Activated gamma-delta T cell treated with anti-CD3 and anti-CD28 coated beads, Interleukin-2, amount 50 U/mL, for 16 hours (primary cell): ENCODE data around the gene TTC34.

ENCODE experiments used
- DNase-seq: peaks from one replicate; pipeline ENCODE4 v3.0.0-alpha.2; 2020; ENCODE audit warnings: low read depth

Gene TTC34

GRCh38 chr1:2801535-2802291 is at the start of gene TTC34:
TSS of gene TTC34 (minus strand) at chr1:2801693. CDS start at chr1:2800827, 866 bp downstream.
- DNase-seq: no peak

GRCh38 chr1:2850502-2850901 is 49.0 kb upstream of the TTC34 start:
- no peak for DNase-seq

- DNase-seq: no peak
Measured at GRCh38 chr1:2848006-2848670, 46.6 kb upstream of the TTC34 start.

- no peak for DNase-seq
Measured at GRCh38 chr1:2847086-2847985, 45.8 kb upstream of the TTC34 start.

DNA sequence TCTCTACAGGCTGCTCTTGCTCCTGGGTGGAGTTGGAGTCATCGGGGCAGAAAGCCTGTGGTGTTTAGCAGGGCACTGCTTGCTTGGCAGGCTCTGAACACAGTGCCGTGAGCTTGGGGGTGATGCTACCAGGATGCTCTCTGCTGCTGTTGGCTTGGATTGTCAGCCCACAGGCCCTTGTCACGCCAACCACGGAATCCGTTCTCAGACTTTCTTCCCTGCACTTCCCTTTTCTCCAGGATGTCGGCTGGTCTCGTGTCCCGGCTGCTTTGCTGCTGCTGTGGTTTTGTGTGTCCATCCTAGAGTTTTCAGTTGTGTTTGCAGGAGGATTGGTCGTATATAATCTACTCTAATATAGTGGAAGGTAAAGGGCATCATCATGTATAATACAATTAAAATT is 44.4 kb upstream of the TTC34 start:
- DNase-seq: no peak

- peak; percentile 46 for DNase-seq
Measured at GRCh38 chr1:2840036-2840809, 38.7 kb upstream of the TTC34 start.

- DNase-seq: no peak
Measured at GRCh38 chr1:2837823-2838222, 36.3 kb upstream of the TTC34 start.

DNA sequence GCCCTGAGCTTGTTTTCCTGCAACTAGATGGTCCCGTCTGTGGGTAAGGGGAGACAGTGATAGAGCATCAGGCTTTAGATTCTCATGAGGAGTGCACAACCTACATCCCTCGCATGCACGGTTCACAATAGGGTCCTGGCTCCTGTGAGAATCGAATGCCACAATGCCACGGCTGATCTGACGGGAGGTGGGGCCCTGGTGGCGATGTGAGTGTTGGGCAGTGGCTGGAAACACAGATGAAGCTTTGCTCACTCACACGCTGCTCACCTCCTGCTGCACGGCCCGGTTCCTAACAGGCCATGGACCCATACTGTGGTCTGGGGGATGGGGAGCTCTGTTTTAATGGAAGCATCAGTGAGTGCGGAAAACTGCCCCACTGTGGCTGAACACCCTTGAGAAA is 35.8 kb upstream of the TTC34 start:
- DNase-seq: no peak

GRCh38 chr1:2836333-2836970 is 35.0 kb upstream of the TTC34 start:
- no peak for DNase-seq

DNA sequence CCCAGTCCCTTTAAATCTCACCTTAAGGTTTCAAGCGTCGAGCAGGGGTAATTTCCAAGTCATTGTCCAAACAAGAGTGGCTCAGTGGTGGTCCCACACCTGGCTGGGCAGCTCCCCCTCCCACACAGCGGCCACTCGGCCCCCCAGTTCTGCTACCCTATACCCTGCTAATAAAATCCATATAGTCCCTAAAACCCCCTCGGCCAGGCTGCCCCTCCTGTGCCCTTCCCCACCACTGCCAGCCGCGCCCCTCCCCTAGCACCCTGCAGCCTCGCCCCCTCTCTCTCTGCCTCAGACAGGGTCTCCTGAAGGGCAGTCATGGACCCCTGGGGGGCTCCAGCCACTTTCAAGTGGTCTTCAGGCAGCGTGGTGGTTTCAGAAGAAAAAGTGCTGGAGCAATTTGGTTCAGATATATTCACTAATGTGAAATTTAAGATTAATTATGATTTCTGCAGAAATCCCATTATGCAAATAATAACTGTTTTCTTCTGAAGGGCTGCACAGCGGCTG is 34.2 kb upstream of the TTC34 start:
- DNase-seq: no peak

- no peak for DNase-seq
Measured at GRCh38 chr1:2834741-2835564, 33.5 kb upstream of the TTC34 start.

GRCh38 chr1:2834146-2834475 is 32.6 kb upstream of the TTC34 start:
- no peak for DNase-seq

- DNase-seq: no peak
Measured at GRCh38 chr1:2833454-2834145, 32.1 kb upstream of the TTC34 start.

- DNase-seq: no peak
Measured at GRCh38 chr1:2832506-2833453, 31.3 kb upstream of the TTC34 start.

DNA sequence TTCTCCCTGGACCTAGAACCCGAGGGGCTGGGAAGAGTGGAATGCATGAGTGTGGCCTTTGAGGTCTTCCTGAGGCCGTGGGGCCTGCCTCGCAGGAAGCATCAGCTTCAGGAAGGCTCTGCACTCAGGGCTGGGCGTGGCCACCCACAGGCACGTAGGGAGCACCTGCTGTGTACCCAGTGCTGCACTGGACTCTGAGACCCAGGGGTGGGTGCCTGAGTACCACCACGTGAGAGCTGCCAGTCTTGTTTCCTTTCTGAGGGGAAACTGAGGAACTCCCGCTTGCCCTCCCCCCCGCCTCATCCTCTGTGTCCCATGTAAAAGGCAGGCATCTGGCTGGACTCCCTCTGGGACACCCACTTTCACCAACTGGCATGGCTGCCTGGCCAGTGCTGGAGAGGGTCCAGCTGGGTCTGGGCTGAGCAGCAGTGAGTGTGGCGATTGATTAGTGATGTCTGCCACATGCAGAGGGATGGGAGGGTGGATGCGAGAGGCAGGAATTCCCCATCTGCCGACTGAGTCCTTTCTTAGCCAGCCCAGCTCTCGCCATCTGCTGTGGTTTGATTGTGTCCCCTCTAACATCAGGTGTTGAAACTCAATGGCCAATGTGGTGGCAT is 30.2 kb upstream of the TTC34 start:
- no peak for DNase-seq

GRCh38 chr1:2830761-2831425 is 29.4 kb upstream of the TTC34 start:
- DNase-seq: no peak

- DNase-seq: no peak
Measured at GRCh38 chr1:2829846-2830615, 28.5 kb upstream of the TTC34 start.
